SKM-1 (cell line): ENCODE measurements around the gene ZNF133.
"Not testable (repeated sequence)": the region's sequence is repeated elsewhere in the genome, so short reads cannot be mapped to it uniquely, and the experiment has no call there.

ENCODE experiments used
- DNase-seq: peaks from one replicate; lab custom pipeline; 2025; ENCODE audit not compliant: unreplicated experiment; lab: John Stamatoyannopoulos, UW

ZNF133 gene

DNA sequence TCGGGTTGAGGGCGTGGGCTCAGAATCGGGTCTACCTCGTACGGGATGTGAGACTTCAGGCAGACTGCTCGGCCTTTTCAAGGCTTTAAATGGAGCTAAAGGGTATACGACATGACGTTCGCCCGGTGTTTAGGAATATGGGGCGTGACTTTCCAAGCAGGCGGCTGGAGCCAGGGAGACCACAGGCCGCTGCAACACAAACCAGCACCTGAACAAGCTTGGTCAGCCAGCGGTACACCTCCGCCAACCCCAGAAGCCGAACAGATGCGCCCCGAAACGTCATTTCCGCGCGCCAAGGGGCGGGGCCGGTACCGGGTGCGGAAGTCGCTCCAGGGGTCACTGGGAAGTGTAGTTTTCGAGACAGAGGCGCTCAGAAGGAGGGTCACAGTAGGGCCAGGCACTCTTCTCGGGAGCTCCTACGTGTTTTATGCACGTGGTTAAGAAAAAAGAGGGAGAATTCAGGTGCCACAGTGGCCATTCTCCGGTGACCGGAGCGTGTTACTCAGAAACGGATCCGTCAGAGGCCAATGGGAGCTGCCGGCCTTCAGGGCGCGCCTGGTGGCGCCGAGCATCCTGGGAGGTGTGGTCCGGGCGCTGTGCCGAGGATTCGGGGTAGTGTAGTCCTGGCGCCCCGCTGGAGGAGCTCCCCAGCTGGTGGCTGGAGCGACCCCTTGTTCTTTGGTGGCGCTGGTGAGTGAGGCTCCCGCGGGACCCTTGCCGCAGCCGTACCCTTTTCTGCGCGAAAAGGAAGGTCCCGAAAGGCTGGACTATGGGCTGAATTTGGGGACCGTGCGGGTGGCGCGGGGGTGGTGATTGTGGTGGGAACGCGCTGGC, at the start of gene ZNF133:
TSS of gene ZNF133 (plus strand) at position 613 of the 834 bp plus-strand sequence. CDS start 17,160 bp downstream, outside the sequence.
- DNase-seq, result peak; percentile 68

DNA sequence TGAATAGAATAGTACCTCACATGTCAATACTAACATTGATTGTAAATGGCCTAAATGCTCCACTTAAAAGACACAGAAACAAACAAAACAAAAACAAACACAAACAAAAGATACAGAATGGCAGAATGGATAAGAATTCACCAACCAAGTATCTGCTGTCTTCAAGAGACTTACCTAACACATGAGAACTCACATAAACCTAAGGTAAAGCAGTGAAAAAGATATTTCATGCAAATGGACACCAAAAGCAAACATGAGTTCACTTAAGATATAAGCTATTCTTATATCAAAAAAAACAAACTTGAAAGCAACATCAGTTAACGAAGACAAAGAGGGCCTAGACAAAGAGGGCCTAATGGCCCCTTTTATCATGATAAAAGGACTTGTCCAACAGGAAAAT, 47.3 kb upstream of the ZNF133 start:
- DNase-seq, result no peak

DNA sequence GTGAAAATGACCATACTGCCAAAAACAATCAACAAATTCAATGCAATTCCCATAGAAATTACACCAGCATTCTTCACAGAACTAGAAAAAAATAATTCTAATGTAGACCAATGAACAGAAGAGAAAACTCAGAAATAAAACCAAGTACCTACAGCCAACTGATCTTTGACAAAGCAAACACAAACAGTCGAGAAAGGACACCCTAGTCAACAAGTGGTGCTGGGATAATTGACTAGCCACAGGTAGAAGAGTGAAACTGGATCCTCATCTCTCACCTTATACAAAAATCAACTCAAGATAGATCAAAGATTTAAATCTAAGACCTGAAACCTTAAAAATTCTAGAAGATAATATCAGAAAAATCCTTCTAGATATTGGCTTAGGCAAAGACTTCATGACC, 44.5 kb upstream of the ZNF133 start:
- no peak for DNase-seq

DNA sequence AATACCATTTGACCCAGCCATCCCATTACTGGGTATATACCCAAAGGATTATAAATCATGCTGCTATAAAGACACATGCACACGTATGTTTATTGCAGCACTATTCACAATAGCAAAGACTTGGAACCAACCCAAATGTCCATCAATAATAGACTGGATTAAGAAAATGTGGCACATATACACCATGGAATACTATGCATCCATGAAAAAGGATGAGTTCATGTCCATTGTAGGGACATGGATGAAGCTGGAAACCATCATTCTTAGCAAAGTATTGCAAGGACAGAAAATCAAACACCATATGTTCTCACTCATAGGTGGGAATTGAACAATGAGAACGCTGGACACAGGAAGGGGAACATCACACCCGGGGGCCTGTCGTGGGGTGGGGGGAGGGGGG, 39.8 kb upstream of the ZNF133 start:
- DNase-seq, result not testable (repeated sequence)

DNA sequence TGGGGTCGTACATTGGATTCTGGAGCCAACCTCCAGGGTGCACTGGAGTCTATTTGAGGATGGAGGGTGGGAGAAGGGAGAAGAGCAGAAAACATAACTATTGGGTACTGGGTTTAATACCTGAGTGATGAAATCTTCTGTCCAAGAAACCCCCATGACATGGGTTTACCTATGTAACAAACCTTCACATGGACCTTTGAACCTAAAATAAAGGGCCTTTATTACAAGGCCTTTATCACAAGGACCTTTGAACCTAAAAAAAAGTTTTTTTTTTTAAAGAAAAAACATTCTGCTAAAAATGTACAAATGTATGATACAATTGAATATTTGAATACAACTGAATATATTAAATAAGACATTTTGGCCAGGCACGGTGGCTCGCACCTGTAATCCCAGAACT, 38.1 kb upstream of the ZNF133 start:
- no peak for DNase-seq

DNA sequence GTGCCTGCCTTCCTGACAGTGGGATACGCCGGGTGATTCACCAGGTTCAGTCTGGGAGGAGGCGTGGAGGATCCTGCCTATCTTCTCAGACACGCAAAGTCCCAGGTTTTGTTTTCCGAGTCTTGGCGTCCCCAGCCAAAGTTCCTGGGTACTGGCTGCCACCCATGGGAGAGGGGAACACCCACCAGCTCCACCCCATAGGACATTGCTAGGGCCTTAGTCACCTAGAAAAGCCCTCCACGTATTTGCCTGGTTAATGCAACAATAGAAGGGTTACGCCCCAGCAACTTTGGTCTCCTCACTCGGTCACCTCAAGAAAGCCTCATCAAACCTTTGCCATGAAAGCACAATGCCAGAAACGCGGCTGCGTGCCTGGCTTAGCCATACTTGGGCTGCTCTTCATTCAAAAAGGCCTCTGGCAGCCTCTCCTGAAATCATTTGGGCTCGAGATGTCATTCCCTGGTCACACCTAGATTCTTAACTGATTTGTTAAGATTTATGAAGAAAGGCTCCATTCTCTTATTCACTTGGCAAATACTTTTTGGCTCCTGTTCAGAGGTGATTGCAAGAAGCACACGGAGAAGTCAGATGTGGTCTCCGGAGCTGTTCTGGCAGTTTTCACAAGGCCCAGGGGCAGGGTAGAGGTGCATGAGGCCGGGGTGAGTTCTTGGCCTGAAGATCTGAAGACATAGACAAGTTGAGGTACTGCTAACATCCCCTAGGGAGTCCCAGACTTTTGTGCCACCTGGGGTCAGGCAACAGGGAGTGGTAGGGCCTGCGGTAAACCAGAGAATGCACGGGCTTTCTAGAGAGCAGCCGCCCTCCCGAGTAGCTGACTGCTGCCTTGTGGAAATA, 35.5 kb upstream of the ZNF133 start:
- no peak for DNase-seq

DNA sequence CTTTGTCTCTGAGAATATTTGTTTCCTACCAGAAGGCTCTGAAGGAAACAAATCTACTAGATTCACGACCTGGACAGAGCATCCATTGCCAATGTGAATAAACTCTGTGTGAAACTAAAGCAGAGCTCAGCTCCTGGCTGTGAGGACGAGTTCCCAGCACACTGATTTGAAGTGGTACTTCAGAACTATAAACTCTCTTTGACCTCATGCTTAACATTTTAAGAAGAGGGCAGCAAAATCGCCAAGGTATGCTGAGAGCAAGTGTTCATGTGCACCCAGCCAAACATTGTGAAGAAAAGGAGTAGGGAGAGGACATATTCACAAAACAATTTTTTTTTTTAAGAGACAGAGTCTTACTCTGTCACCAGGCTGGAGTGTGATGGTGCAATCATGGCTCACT, 33.7 kb upstream of the ZNF133 start:
- DNase-seq, result no peak

DNA sequence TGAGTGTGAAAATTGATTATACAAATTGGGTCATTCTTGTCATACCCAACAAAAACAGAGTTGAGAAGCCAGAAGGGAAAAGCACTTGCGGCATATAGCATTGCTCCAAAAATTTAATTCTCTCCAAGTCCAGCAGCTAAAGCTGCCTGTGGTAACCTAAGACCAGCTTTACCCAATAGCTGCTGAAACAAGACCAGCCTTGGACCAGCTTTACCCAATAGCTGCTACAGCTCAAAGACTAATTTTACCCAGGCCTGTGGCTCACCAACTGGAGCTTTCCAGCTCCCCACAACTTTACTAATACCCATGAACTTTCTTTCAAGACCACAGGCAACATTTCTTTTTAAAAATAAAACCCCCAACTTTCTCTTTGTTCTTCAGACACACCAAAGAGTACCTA, 32.8 kb upstream of the ZNF133 start:
- no peak for DNase-seq

DNA sequence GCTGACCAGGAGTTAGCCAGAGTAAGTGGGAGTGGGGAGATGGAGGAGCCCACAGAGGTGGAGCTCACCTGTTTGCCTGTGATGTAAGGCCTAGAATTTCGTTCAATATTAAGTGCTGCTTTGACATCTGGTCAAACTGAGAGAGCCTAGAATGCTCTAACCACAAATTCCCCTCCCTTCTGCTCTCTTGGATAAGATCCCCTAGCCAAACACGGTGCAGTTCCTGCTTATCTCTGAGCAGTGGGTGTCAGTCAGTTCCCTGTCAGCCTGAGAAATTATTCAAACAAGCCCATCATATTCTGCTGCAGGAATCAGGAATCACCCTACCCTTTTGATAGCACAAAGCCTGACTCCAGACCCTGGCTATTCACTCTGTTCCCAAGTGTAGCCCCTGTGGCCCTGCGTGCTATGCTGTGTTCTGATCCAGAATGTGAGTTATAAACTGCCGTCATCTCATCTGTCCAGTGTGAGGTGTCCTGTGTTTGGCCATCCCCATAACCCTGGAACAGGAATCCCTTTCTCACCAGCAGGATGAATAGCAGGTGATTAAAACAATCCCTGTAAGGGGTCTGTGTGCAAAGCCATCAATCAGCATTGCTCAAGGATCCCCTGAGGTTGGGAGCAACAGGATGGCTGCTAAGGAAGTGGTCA, 31.8 kb upstream of the ZNF133 start:
- no peak for DNase-seq

DNA sequence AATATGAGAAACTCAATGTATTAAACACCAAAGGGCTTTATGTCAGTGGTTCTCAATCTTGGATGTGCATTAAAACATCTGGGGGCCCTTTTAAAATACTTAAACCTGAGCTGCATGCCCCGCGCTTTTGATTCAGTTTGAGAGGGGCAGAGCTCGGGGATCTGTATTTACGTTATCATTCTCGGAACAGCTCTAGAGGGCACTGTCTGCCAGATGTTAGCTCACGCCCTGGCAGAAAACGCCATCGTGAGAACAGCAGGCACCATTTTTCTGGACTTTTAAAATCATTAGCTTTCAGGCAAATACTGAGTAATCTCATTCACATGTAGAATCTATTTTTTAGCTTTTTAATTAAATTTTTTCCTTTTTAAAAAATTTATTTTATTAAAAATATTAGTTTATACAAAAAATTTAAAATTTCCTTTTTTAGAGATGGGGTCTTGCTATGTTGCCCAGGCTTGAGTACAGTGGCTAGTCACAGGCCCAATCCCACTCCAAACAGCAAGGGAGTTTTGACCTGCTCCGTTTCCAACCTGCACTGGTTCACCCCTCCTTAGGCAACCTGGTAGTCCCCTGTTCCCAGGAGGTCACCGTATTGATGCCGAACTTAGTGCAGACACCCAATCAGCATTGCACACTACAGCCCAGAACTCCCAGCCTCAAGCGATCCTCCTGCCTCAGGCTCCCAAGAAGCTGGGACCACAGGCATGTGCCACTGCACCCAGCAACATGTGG, 30.0 kb upstream of the ZNF133 start:
- DNase-seq, result no peak

DNA sequence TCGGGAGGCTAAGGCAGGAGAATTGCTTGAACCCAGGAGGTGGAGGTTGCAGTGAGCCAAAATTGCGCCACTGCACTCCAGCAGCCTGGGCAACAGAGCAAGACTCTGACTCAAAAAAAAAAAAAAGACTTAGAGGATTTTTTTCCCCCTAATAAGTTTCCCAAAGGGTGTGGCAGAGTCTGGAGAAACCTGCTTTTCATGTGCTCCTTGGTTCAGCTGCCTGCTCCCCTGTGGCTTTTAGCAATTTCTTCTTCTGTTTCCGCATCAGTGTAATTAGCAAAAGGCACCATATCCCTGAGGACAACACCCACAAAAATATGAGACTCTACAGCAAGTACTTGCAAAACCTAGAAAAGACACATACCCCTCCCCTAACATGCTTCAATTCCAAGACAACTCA, 28.6 kb upstream of the ZNF133 start:
- no peak for DNase-seq

DNA sequence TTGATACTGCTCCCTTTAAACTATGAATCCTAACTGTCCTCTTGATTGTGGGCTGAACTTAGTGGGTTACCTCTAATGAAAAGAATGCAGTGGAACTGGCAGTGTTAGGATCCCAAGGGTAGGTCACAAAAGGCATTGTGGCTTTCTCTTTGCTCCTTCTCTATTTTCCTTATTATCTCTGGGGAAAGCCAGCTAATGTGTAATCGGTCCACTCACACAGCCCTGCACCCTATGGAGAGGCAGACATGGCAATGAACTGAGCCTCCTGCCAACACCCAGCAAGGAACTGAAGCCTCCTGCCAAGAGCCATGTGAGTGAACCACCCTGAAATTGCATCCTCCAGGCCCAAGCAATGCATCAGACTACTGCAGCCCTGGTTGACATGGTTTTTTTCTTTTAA, 24.6 kb upstream of the ZNF133 start:
- DNase-seq, result no peak

DNA sequence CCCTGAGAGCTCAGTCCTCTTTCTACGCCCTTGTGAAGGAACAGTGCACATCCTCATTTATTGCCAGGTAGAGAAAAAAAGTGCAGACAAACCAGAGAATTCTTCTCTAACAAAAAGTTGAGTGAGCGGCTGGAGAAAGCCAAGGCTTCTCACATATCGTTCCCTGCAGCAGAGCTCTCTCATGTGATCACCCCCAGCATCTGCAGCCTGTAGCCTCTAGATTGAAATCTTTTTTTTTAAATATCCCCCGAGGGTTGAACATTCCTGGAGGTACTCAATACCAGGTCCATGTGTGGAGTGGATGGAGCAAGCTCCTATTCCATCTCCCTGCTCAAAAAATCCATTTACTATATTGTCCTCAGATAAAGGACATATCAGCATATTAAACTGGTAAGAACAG, 22.9 kb upstream of the ZNF133 start:
- DNase-seq, result no peak

DNA sequence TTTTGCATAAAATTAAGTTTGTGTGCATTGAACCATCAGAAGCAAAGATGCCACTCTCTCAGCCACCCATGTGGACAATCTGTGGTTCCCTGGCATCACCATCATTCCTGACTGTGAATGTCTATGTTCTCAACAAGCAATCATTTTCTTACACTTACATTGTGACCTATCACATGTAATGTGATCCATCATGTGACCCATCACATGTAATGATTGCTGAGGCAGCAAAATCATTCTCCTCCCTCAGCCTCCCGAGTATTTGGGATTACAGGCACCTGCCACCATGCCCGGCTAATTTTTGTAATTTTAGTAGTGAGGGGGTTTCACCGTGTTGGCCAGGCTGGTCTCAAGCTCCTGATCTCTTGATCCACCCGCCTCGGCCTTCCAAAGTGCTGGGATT, 22.0 kb upstream of the ZNF133 start:
- DNase-seq, result no peak

DNA sequence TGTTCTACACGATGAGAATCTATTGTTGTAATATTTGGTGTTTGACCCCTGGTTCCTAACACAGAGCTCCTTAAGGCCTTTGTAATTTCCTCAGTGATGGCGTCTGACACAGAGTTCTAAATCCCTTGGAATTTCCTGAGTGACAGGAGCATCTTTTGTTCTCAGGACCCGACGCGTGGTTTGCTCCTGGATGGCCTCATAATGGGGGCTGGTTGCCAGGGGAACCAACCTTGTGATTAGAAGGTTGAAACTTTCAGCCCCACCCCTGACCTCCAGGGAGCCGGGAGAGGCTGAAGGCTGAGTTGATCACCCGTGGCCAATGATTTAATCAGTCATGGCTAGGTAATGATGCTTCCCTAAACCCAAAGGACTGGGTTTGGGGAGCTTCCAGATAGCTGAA, 20.5 kb upstream of the ZNF133 start:
- no peak for DNase-seq

DNA sequence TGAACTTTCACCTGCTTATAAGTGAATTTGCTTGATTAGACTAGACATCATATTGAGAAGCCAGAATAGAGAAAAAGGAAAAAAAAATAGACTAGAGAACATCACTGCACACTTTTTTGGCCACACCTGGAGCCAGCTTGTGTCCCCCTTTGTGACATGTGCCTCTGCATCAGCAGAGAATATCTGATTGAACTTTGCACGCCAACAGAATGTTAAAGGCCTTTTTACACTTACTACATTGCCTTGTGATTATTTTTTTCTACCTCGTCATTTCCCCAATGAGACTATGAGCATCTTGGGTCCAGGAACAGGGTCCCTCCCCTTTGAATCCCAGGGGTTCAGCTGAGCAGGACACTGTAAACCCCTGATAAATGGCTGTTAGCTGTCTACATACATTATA, 17.2 kb upstream of the ZNF133 start:
- DNase-seq, result no peak

DNA sequence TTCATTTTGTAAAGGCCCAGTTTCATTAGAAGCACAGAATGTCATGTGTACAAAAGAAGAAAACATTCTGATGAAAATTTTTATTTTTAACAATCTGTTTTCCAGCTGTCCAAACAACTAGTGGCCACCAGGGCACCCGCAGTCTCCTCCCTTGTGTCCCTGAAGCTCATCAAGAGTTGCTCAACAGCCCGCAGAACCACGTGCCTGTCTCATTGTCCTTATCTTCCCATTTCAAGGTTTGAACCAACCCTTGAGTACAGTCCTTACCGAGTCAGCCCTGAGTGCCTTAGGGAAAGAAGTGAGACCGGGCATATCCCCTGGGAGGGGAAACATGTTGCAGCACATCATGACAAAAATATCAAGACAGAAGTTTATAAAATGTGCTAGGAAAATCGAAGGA, 15.9 kb upstream of the ZNF133 start:
- peak; percentile 28 for DNase-seq

DNA sequence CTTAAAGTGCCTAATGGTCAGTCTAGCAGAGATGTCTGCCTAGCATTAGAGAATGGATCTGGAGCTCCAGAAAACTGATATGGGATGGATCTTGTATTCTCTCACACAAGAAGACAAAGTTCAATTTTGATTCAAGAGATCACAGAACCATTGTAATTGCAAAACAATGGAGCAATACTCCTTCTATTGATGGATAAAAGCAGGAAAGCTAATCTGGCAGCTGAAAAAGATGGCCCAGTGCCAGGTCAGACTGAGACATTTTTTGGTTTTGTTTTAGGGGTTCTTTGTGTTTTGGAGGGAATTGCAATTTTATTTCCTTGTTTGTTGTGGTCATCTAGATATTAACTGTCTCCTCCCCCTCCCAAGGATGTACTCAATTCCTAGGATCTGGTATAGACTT, 14.6 kb upstream of the ZNF133 start:
- no peak for DNase-seq

DNA sequence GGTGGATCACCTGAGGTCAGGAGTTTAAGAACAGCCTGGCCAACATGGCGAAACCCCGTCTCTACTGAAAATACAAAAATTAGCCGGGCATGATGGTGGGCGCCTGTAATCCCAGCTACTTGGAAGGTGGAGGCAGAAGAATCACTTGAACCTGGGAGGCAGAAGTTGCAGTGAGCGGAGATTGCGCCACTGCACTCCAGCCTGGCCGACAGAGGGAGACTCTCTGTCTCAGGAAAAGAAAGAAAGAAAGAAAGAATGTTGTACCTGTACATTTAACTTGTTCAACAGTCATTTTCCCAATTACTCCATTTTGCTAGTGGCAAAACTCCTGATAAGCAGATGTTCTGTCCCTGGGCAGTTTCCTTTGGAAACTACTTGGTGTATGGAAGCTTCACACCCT, 12.4 kb upstream of the ZNF133 start:
- not testable (repeated sequence) for DNase-seq

DNA sequence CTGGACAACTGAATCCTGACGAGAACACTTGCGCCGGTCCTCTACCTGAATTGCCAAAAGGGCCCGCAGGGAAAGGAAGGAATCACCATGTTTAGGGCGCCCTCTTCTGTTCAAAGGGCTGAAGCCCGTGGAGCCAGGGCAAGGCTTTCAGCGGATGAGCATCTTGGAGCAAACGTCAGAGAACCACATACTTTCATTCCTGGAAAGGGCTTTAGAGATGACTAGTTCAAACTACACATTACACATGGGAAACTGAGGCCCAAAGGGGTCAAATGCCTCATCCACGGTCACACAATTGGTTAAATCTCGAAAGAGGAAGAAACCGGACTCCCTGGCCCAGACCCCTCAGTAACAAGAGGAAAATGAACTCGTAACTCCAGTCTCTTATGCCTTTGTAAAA, 11.5 kb upstream of the ZNF133 start:
- no peak for DNase-seq

DNA sequence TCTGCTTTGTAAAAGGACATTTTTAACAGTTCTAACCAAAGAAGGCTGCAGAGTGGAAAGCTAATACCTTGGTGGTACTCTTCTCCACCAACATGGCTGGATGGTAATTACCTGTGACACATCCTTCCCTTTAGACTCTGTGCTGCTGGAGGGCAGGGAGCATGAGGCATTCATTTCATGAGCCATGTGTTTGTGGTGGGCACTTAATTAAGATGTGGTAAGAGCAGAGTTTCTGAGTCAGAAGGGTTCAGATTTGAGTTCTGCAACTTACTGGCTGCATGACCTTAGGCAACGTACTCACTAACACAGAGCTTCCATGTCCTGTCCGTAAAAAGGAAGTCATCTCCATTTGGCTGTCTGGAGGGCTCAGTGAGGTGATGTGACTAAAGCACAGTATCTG, 9.1 kb upstream of the ZNF133 start:
- DNase-seq, result no peak
